Activated CD8-positive, alpha-beta T cell treated with anti-CD3 and anti-CD28 coated beads for 36 hours (primary cell): ENCODE measurements around the gene IGFL2. TPM values are rescaled to one million over a fixed set of nuclear protein-coding genes. Genes with fewer than 3 reads are reported as not detected.

ENCODE experiments used
- ATAC-seq: fragments of 200-7000 bp; cut with Tn5 transposase; one replicate; pipeline ENCODE4 v1.10.0; 2021; ENCODE audit warnings: mild to moderate bottlenecking, moderate library complexity
- CTCF ChIA-PET: fragments of 350-600 bp; sonication (Branson Sonifier 250); formaldehyde crosslinking; loops from one replicate; lab custom pipeline; 2021; ENCODE audit warnings: antibody characterized with exemption; lab: Charles Lee
- POLR2A ChIA-PET: fragments of 350-600 bp; sonication (Branson Sonifier 250); formaldehyde crosslinking; loops from one replicate; lab custom pipeline; 2021; ENCODE audit warnings: antibody characterized with exemption; lab: Charles Lee
- DNase-seq: peaks from one replicate; pipeline ENCODE4 v3.0.0-alpha.2; 2020
- H3K27ac Mint-ChIP-seq: one replicate; pipeline ENCODE4 v1.8.0; 2021; ENCODE audit warnings: mild to moderate bottlenecking, mixed read lengths
- H3K27me3 Mint-ChIP-seq: one replicate; pipeline ENCODE4 v1.8.0; 2021; ENCODE audit warnings: mixed read lengths
- H3K36me3 Mint-ChIP-seq: one replicate; pipeline ENCODE4 v1.8.0; 2021; ENCODE audit warnings: low read depth, mixed read lengths
- H3K4me1 Mint-ChIP-seq: one replicate; pipeline ENCODE4 v1.8.0; 2021; ENCODE audit warnings: low read depth, mixed read lengths
- H3K4me3 Mint-ChIP-seq: one replicate; pipeline ENCODE4 v1.8.0; 2021; ENCODE audit warnings: mild to moderate bottlenecking, moderate library complexity, mixed read lengths
- H3K9me3 Mint-ChIP-seq: one replicate; pipeline ENCODE4 v1.8.0; 2021; ENCODE audit warnings: mixed read lengths
- CTCF ChIP-seq: fragments of 200-600 bp; IDR thresholded peaks from one replicate; pipeline ENCODE4 v1.8.0; 2022; ENCODE audit warnings: antibody characterized with exemption, mild to moderate bottlenecking
- intact Hi-C: fragments of 100-400 bp; cut with micrococcal nuclease; formaldehyde crosslinking; loops from one replicate; pipeline ENCODE4 v1.10.0; 2022
- total RNA-seq, 2 experiments: library from RNA; stranded (reverse); gene quantifications; one replicate each; pipeline ENCODE4 v1.2.3, GENCODE V29; 2021

The IGFL2 gene
- total RNA-seq, 2 experiments from 2014 or later = not detected

DNA sequence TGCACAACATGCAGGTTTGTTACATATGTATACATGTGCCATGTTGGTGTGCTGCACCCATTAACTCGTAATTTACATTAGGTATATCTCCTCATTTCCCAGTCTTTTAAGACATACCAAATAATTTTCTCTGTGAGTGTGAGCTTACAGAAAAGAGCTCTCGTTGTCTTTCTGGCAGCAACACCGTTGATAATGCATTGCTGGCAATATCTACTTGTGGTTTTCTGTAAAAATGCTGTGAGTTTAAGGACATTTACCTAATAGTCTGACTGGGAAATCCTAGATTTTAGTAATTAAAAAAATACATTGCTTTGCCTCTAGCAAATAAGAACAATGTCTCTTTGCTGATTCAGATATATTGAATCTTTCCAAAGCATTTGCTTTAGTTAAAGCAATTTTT lies 31.9 kb upstream of the IGFL2 start:
- ATAC-seq (no peak), DNase-seq (no peak)
- Mint-ChIP-seq H3K27me3 (peaks cover 56% of the 10 kb centered on the region), H3K27ac (no peak overlapping the region), H3K36me3 (no peaks in the 10 kb centered on the region), H3K4me1 (peaks cover 19% of the 10 kb centered on the region), H3K4me3 (no peak overlapping the region), H3K9me3 (no peaks in the 10 kb centered on the region)
- ChIA-PET POLR2A (no interaction called here), CTCF (interaction anchor here (1.0 to 2.1 kb wide), 5 partner anchors 10 to 88 kb away, joined by 3 to 11 read pairs (median 3); no protein-coding TSS in a partner anchor)
- intact Hi-C loops = no loop called here
- TF ChIP-seq CTCF = no peak

DNA sequence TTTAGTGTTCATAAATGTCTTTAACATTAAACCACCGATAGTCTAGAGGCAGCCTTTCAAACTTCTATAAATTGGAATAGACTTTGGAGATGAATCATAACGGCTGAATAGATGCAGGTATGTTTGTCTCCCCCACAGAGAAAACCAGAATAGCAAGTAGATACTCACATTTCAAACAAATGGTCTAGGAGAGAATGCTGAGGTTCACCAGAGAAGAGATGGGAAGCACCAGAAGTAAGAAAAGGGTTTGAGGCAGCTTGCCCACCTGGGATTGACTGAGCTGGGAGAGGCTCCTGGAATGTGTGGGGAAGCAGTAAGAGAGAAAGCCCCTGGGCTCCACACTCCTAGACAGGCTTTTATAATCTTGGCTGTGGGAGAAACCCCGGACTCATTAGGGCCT lies 29.9 kb upstream of the IGFL2 start:
- Mint-ChIP-seq H3K27me3 (peaks cover 47% of the 10 kb centered on the region), H3K36me3 (no peaks in the 10 kb centered on the region), H3K4me1 (peaks cover 19% of the 10 kb centered on the region), H3K27ac (no peak overlapping the region), H3K9me3 (no peaks in the 10 kb centered on the region), H3K4me3 (no peak overlapping the region)
- ChIA-PET POLR2A (no interaction called here), CTCF (no interaction called here)
- no peak for DNase-seq
- intact Hi-C loops = no loop called here
- ATAC-seq = no peak
- TF ChIP-seq CTCF = no peak

DNA sequence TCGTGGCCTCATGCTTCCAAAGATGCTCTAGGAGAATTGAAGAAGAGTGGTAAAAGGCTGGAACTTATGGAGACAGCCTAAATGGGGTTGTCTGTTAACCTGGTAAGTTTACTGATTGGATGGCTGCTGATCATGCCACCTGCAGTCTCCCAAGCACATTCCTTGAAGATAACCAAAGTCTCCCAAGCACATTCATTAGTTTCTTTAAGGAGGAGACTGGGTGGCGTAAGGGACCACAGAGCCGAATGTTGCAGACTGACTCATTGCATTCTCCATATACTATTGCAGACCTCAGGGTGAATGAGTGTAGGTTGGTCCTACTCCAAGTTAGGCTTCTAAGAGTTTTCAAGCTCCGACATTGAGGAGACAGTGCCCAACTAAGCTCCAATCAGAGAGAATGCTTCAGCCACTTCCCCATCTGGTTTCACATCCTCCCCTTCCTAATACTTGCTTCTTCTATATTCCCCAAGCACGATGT lies 23.4 kb upstream of the IGFL2 start, which contains the start of gene IGFL3:
Gene IGFL3 (minus strand): TSS at position 51 of the 478 bp plus-strand sequence. CDS start 39 bp downstream, at position 12.
- CTCF ChIA-PET = no interaction called here
- Mint-ChIP-seq H3K4me1 (no peaks in the 10 kb centered on the region), H3K4me3 (no peak within 1 kb of the TSS), H3K27me3 (peaks cover 56% of the 10 kb centered on the region), H3K27ac (no peak within 1 kb of the TSS), H3K9me3 (no peaks in the 10 kb centered on the region), H3K36me3 (no peaks in the 10 kb centered on the region)
- POLR2A ChIA-PET = interaction anchor here (0.5 kb wide), 1 partner anchor 305 kb away, joined by 3 read pairs; no protein-coding TSS in a partner anchor
- DNase-seq (no peak), ATAC-seq (no peak)
- no peak for TF ChIP-seq CTCF
- intact Hi-C loops = no loop called here

DNA sequence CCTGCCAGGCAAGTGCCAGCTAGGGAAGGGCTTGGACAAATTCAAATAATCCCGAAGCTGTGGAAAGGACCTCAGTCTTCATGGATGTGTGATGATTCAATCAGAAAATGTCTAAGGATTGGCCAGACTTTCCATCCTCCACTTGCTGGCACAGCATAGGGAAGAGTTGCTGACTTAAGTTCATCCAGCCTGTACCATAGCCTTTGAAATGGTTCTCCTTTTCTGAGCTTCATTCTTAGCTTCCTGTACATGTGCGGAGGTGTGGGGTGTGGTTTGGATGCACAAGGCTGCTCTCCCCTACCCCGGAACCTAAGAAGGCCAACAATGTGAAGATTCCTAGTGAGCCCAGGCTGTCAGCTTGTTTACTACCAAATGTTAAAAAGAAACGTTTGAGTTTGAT lies 22.6 kb upstream of the IGFL2 start:
- DNase-seq (no peak), ATAC-seq (no peak)
- intact Hi-C loops = no loop called here
- CTCF ChIA-PET = interaction anchor here (0.9 to 1.3 kb wide), 4 partner anchors 10 to 97 kb away, joined by 3 to 4 read pairs (median 4); partner anchors contain the start of gene IGFL2
- Mint-ChIP-seq H3K27ac (no peak overlapping the region), H3K36me3 (no peaks in the 10 kb centered on the region), H3K9me3 (no peaks in the 10 kb centered on the region), H3K4me3 (no peak overlapping the region), H3K4me1 (no peaks in the 10 kb centered on the region), H3K27me3 (peaks cover 56% of the 10 kb centered on the region)
- POLR2A ChIA-PET = interaction anchor here (0.5 kb wide), 1 partner anchor 306 kb away, joined by 3 read pairs; no protein-coding TSS in a partner anchor
- TF ChIP-seq CTCF = no peak

DNA sequence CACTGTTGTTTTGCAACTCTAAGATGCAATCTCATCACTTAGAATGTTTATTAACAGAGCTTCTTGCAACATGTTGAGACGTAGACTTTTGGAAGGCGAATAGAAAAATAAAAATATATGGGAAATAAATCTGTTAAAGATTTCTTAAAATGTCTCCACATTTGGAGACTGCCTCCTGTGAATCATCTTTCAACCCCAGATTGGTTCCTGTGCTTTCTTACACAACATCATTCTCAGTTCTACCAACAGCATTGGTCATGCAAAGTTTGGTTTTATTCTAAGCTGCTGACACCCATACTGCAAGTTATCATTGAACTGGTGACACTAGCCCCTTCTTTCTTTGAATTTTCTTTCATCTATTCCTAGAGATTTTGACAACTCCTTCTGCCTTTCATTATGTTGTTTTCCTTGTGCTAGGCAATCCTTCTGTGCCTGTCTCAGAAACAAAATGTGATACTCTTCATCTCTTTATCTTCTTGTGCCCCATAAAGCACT lies 21.9 kb upstream of the IGFL2 start:
- H3K4me3 Mint-ChIP-seq = no peak overlapping the region
- TF ChIP-seq CTCF = no peak
- ChIA-PET CTCF (interaction anchor here (0.9 to 1.3 kb wide), 5 partner anchors 9 to 97 kb away, joined by 3 to 4 read pairs (median 3); partner anchors contain the start of gene IGFL2), POLR2A (no interaction called here)
- H3K27ac Mint-ChIP-seq = no peak overlapping the region
- intact Hi-C loops = no loop called here
- ATAC-seq (no peak), DNase-seq (no peak)
- H3K4me1 Mint-ChIP-seq = no peaks in the 10 kb centered on the region
- peaks cover 54% of the 10 kb centered on the region for H3K27me3 Mint-ChIP-seq
- no peaks in the 10 kb centered on the region for H3K9me3 Mint-ChIP-seq
- no peaks in the 10 kb centered on the region for H3K36me3 Mint-ChIP-seq
